ENCODE measurements around the gene LRRIQ4. TPM values are rescaled to one million over a fixed set of nuclear protein-coding genes. Genes with fewer than 3 reads are reported as not detected.

Gene LRRIQ4
- total RNA-seq, 1 donor from 2014 or later = 0.31 TPM

GRCh38 chr3:169771497-169772304, 41.0 kb upstream of the LRRIQ4 start:
- Mint-ChIP-seq H3K4me1 (ENCODE audit: low read depth) (peaks cover 16% of the 10 kb centered on the region), H3K36me3 (ENCODE audit: insufficient read depth) (peaks cover 4% of the 10 kb centered on the region), H3K27me3 (no peaks in the 10 kb centered on the region), H3K27ac (peak overlapping the region; percentile 99), H3K4me3 (ENCODE audit: low read depth) (peak overlapping the region; percentile 99), H3K9me3 (ENCODE audit: low read depth) (no peaks in the 10 kb centered on the region)
- no peak for TF ChIP-seq CTCF (IDR thresholded peaks at IDR 0.05; ENCODE audit: unreplicated experiment)
- peak; percentile 50 for DNase-seq (ENCODE audit: low spot score, unreplicated experiment)

- Mint-ChIP-seq H3K9me3 (ENCODE audit: low read depth) (no peaks in the 10 kb centered on the region), H3K36me3 (ENCODE audit: insufficient read depth) (peaks cover 6% of the 10 kb centered on the region), H3K27ac (peak overlapping the region; percentile 99), H3K4me1 (ENCODE audit: low read depth) (peaks cover 16% of the 10 kb centered on the region), H3K27me3 (no peaks in the 10 kb centered on the region), H3K4me3 (ENCODE audit: low read depth) (peak overlapping the region; percentile 99)
- peak; percentile 42 for DNase-seq (ENCODE audit: low spot score, unreplicated experiment)
- no peak for TF ChIP-seq CTCF (IDR thresholded peaks at IDR 0.05; ENCODE audit: unreplicated experiment)
These were observed 40.3 kb upstream of the LRRIQ4 start for GRCh38 chr3:169772305-169772896.

GRCh38 chr3:169772897-169773816, 39.5 kb upstream of the LRRIQ4 start, which contains the start of gene MYNN:
Gene MYNN (plus strand): TSS chr3:169773396. CDS start chr3:169774296, 900 bp downstream.
- H3K9me3 Mint-ChIP-seq (ENCODE audit: low read depth) = no peaks in the 10 kb centered on the region
- peak within 1 kb of the TSS; percentile 99 for H3K27ac Mint-ChIP-seq
- TF ChIP-seq CTCF (IDR thresholded peaks at IDR 0.05; ENCODE audit: unreplicated experiment) = peak; percentile 25
- peaks cover 16% of the 10 kb centered on the region for H3K4me1 Mint-ChIP-seq (ENCODE audit: low read depth)
- no peaks in the 10 kb centered on the region for H3K27me3 Mint-ChIP-seq
- H3K4me3 Mint-ChIP-seq (ENCODE audit: low read depth) = peak within 1 kb of the TSS; percentile 99
- peaks cover 8% of the 10 kb centered on the region for H3K36me3 Mint-ChIP-seq (ENCODE audit: insufficient read depth)
- DNase-seq (ENCODE audit: low spot score, unreplicated experiment) = peak; percentile 75

- Mint-ChIP-seq H3K4me3 (ENCODE audit: low read depth) (peak overlapping the region; percentile 99), H3K4me1 (ENCODE audit: low read depth) (peaks cover 16% of the 10 kb centered on the region), H3K27ac (peak overlapping the region; percentile 99), H3K36me3 (ENCODE audit: insufficient read depth) (peaks cover 10% of the 10 kb centered on the region), H3K9me3 (ENCODE audit: low read depth) (no peaks in the 10 kb centered on the region), H3K27me3 (no peaks in the 10 kb centered on the region)
- no peak for DNase-seq (ENCODE audit: low spot score, unreplicated experiment)
- TF ChIP-seq CTCF (IDR thresholded peaks at IDR 0.05; ENCODE audit: unreplicated experiment) = no peak
These were observed 38.5 kb upstream of the LRRIQ4 start for GRCh38 chr3:169774186-169774585.

- no peak overlapping the region for H3K4me3 Mint-ChIP-seq (ENCODE audit: low read depth)
- H3K4me1 Mint-ChIP-seq (ENCODE audit: low read depth) = peaks cover 13% of the 10 kb centered on the region
- H3K9me3 Mint-ChIP-seq (ENCODE audit: low read depth) = no peaks in the 10 kb centered on the region
- TF ChIP-seq CTCF (IDR thresholded peaks at IDR 0.05; ENCODE audit: unreplicated experiment) = no peak
- no peak for DNase-seq (ENCODE audit: low spot score, unreplicated experiment)
- peaks cover 19% of the 10 kb centered on the region for H3K36me3 Mint-ChIP-seq (ENCODE audit: insufficient read depth)
- no peaks in the 10 kb centered on the region for H3K27me3 Mint-ChIP-seq
- no peak overlapping the region for H3K27ac Mint-ChIP-seq
These were observed 34.8 kb upstream of the LRRIQ4 start for GRCh38 chr3:169777822-169778221.

Data from progenitor cell of endocrine pancreas (in vitro differentiated cells).